HG03442 (cell line): Measurements from ENCODE around the gene CEBPE.

ENCODE experiments used
- ATAC-seq: cut with Tn5 transposase; IDR thresholded peaks from one replicate; pipeline ENCODE4 v1.9.1; 2021; ENCODE audit warnings: mild to moderate bottlenecking, moderate library complexity; ENCODE audit not compliant: unreplicated experiment

Gene CEBPE

GRCh38 chr14:23118506-23119362 lies at the start of gene CEBPE:
CEBPE (minus strand) TSS chr14:23119255; CDS start chr14:23119091, 164 bp downstream.
- ATAC-seq = no peak

GRCh38 chr14:23168246-23168645 lies 49.2 kb upstream of the CEBPE start:
- ATAC-seq = no peak

DNA sequence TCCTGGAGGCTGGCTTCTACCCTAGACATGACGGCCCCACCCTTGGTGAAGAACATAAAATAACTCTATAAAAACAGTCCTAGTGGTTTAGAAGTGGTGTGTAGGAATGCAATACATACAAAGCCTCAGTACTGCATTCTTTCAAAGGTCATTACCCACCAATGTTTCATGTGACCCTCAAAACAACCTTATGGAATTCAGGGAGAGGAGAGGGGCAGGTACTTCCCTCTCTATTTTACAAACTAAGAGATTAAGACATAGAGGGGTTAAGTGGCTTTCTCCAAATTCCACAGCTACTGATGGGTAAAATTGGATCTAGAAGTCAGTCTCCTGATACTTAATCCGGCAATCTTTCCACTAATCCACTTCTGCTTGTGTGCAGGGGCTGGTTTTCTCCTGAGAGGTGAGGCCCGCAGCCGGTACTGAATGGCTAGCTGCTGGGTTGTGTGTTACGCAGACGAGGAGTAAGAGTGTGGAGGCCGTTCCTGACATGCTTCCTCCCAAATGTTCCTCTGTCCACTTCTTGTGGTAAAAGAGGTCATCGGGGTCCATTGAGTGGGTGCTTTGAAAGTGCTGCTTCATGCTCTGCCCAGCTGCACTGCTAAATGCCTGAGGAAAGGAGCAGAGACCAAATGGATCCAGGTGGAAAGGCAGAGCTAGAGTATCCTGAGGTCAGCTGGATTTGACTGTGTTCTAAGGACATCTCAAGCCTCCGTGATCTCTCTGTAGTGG lies 48.2 kb upstream of the CEBPE start:
- ATAC-seq = no peak

DNA sequence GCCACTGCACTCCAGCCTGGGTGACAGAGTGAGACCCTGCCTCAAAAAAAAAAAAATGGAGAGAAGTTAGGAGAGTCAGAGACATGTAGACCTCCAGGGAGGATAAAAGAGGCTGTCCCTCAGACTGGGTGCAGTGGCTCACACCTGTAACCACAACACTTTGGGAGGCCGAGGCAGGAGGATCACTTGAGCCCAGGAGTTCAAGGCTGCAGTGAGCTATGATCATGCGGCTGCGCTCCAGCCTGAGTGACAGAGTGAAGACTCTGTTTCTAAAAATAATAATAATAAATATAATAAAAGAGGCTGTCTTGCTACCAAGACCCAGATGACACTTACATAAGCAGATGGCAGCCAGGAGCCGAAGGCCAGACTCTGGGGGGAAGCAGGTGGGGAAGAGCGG lies 45.9 kb upstream of the CEBPE start:
- no peak for ATAC-seq

DNA sequence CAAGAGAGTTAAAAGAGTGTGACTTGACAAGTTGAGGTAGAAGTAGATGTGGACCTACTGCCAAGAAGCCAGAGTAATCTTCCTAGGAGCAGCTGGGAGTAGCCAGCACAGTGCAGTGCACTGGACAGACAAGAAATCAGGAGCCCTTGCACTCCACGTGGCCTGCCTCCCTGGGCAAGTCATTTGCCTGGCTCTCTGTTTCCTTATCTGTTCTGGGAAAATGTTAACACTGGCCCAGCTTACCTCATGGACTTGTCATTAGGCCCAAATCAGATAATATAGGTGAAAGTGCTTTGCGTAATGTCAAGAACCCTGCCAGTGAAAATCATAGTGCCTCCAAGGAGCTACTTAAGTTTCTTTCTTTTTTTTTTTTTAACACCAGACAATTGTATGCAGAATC lies 45.2 kb upstream of the CEBPE start:
- no peak for ATAC-seq

DNA sequence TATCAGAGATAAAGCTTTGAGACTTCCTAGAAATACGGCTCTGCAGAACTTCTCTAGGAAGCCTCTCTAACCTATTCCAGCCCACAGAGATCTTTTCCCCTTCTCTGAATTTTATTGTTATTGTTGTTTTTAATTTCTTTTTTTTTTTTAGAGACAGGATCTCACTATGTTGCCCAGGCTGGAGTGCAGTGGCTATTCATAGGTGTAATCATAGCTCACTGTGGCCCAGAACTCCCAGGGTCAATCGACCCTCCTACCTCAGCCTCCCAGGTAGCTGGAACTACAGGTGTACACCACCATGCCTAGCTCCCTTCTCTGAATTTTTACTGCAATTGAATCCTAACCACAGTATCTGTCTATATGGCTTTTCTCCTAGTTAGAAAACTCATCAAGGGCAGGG lies 44.8 kb upstream of the CEBPE start:
- no peak for ATAC-seq

DNA sequence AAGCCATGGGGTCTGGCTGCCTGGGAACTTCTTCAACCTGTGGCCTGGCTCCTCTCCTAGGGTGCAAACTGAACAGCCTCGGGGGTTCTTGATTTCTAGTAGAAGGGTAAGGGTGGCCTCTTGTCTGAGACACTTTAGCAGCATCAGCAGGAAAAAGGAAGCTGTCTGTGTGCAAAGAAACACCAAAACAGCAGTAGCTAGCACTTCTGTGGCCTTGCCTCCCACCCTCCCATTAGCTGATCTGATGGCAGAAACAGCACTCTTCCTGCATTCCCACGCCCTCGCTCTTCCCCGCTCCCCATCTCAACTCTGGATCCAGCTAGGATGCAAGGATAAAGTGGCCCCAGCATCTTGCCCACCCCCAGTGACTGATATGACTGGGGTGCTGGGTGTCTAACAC lies 43.7 kb upstream of the CEBPE start:
- no peak for ATAC-seq

DNA sequence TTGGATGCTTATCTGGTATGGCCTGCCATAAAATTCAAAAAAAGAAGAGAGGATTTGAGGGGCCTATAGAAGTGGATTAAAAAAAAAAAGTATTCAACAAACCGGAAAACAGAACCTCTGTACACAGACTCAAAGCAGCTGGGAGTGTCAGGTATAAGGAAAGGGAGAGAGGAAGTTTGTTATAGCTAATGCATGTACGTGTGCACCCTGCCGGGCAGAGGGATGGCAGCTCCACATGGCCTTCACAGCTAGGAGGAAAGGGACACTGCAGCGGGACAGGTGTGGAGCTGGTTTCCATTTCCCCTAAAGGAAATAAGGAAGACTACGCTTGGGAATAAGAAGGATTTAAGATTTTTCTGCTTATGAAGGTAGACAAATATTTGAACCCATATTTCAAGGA lies 43.0 kb upstream of the CEBPE start:
- no peak for ATAC-seq

GRCh38 chr14:23160924-23161522 lies 42.0 kb upstream of the CEBPE start:
- no peak for ATAC-seq

DNA sequence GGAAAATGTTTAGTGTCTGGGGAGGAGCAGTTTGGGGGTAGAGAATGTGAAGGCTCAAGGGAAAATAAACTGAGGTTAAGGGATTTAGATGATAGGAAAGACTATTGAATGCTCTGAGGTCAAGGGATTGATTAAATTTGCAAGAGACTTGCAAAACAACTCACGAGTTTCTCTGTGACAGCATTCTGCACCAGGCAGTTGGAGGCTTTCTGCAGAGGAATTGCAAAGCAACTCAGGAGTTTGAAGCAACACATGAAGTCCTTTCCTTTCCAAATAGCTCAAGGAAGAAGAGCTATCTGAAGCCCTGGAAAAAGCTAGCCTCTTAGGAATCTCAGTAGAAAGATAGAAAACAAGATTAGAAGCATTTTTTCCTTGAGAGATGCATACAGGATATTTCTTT lies 40.5 kb upstream of the CEBPE start:
- ATAC-seq = no peak

GRCh38 chr14:23158779-23159178 lies 39.7 kb upstream of the CEBPE start:
- no peak for ATAC-seq

DNA sequence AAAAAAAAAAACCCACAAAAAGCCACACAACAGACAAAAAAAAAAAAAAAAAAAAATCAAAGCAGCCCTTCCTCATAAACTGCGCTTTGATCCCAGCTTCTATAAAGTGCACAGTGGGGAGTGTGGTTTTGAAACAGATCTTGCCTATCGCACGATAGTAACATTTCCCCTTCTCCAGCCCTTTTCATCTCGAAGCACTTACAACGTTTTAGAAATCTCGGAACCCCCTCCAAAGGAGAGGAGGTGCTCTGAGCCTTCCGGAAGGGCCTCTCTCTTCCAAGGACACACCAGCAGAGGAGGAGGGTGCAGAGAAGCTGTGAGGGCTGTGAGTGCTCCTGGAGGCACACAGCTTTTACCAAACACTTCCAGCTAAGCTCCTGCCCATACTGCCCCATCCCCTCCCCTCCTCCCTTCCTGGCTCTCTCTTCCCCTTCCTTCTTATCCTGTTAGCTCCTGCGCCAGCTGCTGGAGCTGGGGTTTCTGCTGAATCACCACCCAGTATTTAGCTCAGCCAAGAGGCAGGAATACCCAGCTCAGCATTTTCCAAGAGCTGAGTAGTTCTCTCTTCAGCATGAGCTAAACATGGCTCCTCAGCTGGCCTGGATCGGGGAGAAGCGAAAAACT lies 36.0 kb upstream of the CEBPE start:
- no peak for ATAC-seq

- ATAC-seq = no peak
Measured at GRCh38 chr14:23153851-23154796, 35.1 kb upstream of the CEBPE start.

DNA sequence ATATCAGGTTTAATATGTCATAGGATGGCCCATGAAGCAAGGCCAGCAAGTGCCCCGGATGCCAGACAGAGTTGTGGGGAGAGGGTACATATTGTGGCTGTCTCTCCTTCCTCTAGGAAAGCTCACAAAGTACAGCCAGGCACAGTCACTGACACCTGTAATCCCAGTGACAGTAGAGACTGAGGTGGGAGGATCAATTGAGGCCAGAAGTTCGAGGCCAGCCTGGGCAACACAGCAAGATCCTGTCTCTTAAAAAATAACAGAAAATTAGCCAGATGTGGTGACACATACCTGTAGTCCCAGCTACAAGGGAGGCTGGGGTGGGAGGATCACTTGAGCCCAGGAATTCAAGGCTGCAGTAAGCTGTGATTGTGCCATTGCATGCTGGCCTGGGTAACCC lies 32.3 kb upstream of the CEBPE start:
- ATAC-seq = no peak

DNA sequence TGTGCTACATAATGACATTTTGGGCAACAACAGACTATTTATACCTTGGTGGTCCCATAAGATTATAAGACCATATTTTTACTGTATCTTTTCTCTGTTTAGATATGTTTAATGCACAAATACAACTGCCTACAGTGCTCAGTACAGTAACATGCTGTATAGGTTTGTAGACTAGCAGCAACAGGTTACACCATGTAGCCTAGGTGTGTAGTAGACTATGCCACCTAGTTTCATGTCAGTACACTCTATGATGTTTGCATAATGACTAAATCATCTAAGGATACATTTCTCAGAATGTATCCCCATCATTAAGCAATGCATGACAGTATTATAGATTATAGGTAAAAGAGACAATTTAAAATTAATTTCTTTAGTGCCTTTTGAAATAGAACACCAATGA lies 30.7 kb upstream of the CEBPE start:
- ATAC-seq = no peak

DNA sequence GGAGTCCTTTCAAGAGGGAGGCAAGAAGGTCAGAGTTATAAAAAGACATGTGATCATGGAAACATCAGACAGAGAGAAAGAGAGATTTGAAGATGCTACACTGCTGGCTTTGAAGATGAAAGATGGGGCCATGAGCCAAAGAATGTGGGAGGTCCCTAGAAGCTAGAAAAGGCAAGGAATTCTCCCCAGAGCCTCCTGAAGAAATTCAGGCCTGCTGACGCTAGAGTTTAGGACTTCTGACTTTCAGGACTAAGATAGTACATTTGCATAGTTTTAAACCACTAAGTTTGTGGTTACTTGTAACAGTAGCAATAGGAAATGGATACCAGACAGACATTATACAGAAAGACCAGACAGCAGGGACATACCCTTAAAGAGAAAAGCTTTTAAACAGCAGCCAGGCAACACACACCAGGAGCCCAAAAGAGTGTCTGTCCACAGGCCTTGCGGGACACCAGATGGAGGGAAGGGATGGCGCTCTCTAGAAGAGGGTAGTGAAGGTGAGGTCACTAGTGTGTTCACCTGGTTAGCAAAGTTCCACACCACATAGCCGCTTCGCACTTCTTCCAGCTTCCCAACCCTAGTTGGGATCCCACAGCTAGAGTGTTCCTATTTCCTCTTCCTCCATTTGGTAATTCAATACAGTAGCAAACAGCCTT lies 29.7 kb upstream of the CEBPE start:
- no peak for ATAC-seq

- no peak for ATAC-seq
Measured at GRCh38 chr14:23147676-23148075, 28.6 kb upstream of the CEBPE start.

GRCh38 chr14:23146980-23147379 lies 27.9 kb upstream of the CEBPE start:
- no peak for ATAC-seq

DNA sequence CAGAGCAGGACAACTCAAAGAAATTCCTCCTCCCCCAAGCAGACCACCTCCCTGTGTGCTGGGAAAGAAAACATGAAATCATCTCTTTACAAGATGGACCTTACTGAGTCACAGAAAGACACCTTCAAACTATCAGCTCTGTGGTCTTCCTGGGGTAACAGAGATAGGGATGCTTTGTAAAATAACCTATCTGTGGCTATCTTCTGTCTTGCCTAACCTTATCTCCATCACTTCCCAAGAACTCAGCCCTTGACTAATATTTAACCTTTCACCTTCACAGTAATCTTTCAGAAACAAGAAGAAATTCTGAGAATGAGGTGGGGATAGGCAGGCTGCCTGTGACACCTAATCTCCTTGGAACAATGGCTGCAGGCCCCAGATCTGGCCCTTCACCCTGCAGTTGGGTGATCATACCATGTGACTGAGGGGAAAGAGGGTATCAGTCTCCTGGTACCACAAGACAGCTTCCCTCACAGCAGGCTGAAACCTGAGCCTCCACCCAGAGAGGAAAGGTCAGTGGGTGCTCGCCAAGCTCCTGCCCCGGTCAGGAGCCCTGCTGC lies 27.4 kb upstream of the CEBPE start:
- ATAC-seq = no peak
